A549 (cell line): ENCODE results near the gene ISOC1. TPM values are rescaled to one million over a fixed set of nuclear protein-coding genes. Genes with fewer than 3 reads are reported as not detected.

Source experiments
- ATAC-seq, 2 experiments: fragments of 200-7000 bp in 1 of 2; fragments of >200 bp in 1 of 2; cut with Nextera tagmentation in 1 of 2; cut with Tn5 transposase in 1 of 2; 3 replicates each; pipeline versions ENCODE4 v1.8.0 to v1.9.1; 2018 to 2020; ENCODE audit warnings: mild to moderate bottlenecking in 1 of 2, moderate library complexity in 1 of 2
- CTCF ChIA-PET: fragments of 300-600 bp; sonication (Branson Sonifier 250); formaldehyde crosslinking; extraction: SDS; loops from one replicate; lab custom pipeline; 2021; ENCODE audit warnings: antibody characterized with exemption, inconsistent platforms; lab: Yijun Ruan, JAX
- POLR2A ChIA-PET: fragments of 350-600 bp; formaldehyde crosslinking; extraction: SDS; loops from one replicate; lab custom pipeline; 2021; ENCODE audit warnings: antibody characterized with exemption, inconsistent platforms; lab: Yijun Ruan, JAX
- DNase-seq, 2 experiments: peaks; one replicate each; pipeline versions ENCODE4 v3.0.0 to v3.0.0-alpha.2; 2011 to 2016; ENCODE audit warnings: low read depth in 1 of 2, low spot score in 1 of 2
- FAIRE-seq: peaks from 2 replicates; lab custom pipeline; 2011; peaks lifted over from hg19 to GRCh38; lab: Jason Lieb, UNC
- H3K27ac ChIP-seq, 2 experiments: fragments of >200 bp; sonication (Bioruptor Twin); formaldehyde crosslinking; 3 replicates each; pipeline ENCODE4 v1.5.1; 2016 to 2017
- H3K4me1 ChIP-seq: fragments of >200 bp; sonication (Bioruptor Twin); formaldehyde crosslinking; 3 replicates; pipeline ENCODE4 v1.6.1; 2016
- H3K4me2 ChIP-seq: fragments of >200 bp; sonication (Bioruptor Twin); formaldehyde crosslinking; 3 replicates; pipeline ENCODE4 v1.6.1; 2016
- H3K4me3 ChIP-seq: fragments of >200 bp; sonication (Bioruptor Twin); formaldehyde crosslinking; 3 replicates; pipeline ENCODE4 v1.5.1; 2016
- H3K9me3 ChIP-seq: fragments of >200 bp; sonication (Bioruptor Twin); formaldehyde crosslinking; 3 replicates; pipeline ENCODE4 v1.6.1; 2016
- ATOH8 ChIP-seq: fragments of 250-450 bp; sonication (Bioruptor Pico); IDR thresholded peaks from 2 replicates; pipeline ENCODE4 v1.5.0; 2020; ENCODE audit warnings: low read depth, mild to moderate bottlenecking, moderate library complexity
- BHLHE40 ChIP-seq: IDR thresholded peaks from 2 replicates; pipeline ENCODE4 v1.6.1; 2012; ENCODE audit warnings: low read depth, low read length, inconsistent platforms
- CBX2 ChIP-seq: fragments of 200-600 bp; sonication (generic); IDR thresholded peaks from 2 replicates; pipeline ENCODE4 v1.6.1; 2016; ENCODE audit warnings: low read depth, mild to moderate bottlenecking, borderline replicate concordance
- CEBPB ChIP-seq, 2 experiments: fragments of >200 bp in 1 of 2; sonication (Bioruptor Twin) in 1 of 2; formaldehyde crosslinking in 1 of 2; IDR thresholded peaks; 2 replicates each; pipeline ENCODE4 v1.6.1; 2012 to 2016
- CHD2 ChIP-seq: fragments of 150-350 bp; IDR thresholded peaks from 2 replicates; pipeline ENCODE4 v1.6.1; 2014; ENCODE audit warnings: low read length; ENCODE audit not compliant: partially characterized antibody
- CTCF ChIP-seq: fragments of >200 bp; sonication (Bioruptor Twin); formaldehyde crosslinking; IDR thresholded peaks from 3 replicates; pipeline ENCODE4 v1.5.1; 2016
- E2F6 ChIP-seq: IDR thresholded peaks from 2 replicates; pipeline ENCODE4 v1.6.1; 2012; ENCODE audit warnings: low read depth, borderline replicate concordance
- EP300 ChIP-seq, 2 experiments: fragments of >200 bp; sonication (Bioruptor Twin); formaldehyde crosslinking; IDR thresholded peaks; 2 replicates in 1 of 2; 3 replicates in 1 of 2; pipeline ENCODE4 v1.6.1; 2016 to 2017
- FOSB ChIP-seq: fragments of 250-450 bp; sonication (Bioruptor Pico); IDR thresholded peaks from 2 replicates; pipeline ENCODE4 v1.5.0; 2020; ENCODE audit warnings: mild to moderate bottlenecking, moderate library complexity
- FOSL2 ChIP-seq, 2 experiments: fragments of 450-650 bp in 1 of 2; fragments of >200 bp in 1 of 2; sonication (Bioruptor Twin) in 1 of 2; formaldehyde crosslinking; IDR thresholded peaks; 2 replicates each; pipeline versions ENCODE4 v1.5.0 to v1.6.1; 2016 to 2020; ENCODE audit warnings: mild to moderate bottlenecking in 1 of 2, moderate library complexity in 1 of 2
- HDAC2 ChIP-seq: fragments of 200-600 bp; sonication (generic); IDR thresholded peaks from 2 replicates; pipeline ENCODE4 v1.6.1; 2016
- HEYL ChIP-seq: fragments of 250-450 bp; sonication (Bioruptor Pico); IDR thresholded peaks from 2 replicates; pipeline ENCODE4 v1.8.0; 2021; ENCODE audit warnings: mild to moderate bottlenecking, moderate library complexity
- HMGXB4 ChIP-seq: fragments of 250-450 bp; sonication (Bioruptor Pico); IDR thresholded peaks from 2 replicates; pipeline ENCODE4 v1.5.0; 2021; ENCODE audit warnings: mild to moderate bottlenecking, moderate library complexity, borderline replicate concordance
- JUNB ChIP-seq: fragments of >200 bp; sonication (Bioruptor Twin); formaldehyde crosslinking; IDR thresholded peaks from 2 replicates; pipeline ENCODE4 v1.6.1; 2016
- KDM1A ChIP-seq: fragments of 200-600 bp; sonication (generic); IDR thresholded peaks from 2 replicates; pipeline ENCODE4 v1.6.1; 2016; ENCODE audit warnings: low read depth, mild to moderate bottlenecking
- MAX ChIP-seq: IDR thresholded peaks from 2 replicates; pipeline ENCODE4 v1.6.1; 2012
- NFE2L2 ChIP-seq: fragments of 150-350 bp; conservative IDR thresholded peaks from 2 replicates; pipeline ENCODE4 v1.6.1; 2014; ENCODE audit warnings: low read length
- NR3C1 ChIP-seq: fragments of >200 bp; sonication (Bioruptor Twin); formaldehyde crosslinking; IDR thresholded peaks from 3 replicates; pipeline ENCODE4 v1.6.1; 2017
- RAD21 ChIP-seq, 2 experiments: fragments of >200 bp in 1 of 2; sonication (Bioruptor Twin) in 1 of 2; formaldehyde crosslinking in 1 of 2; IDR thresholded peaks in 1 of 2; conservative IDR thresholded peaks in 1 of 2; 2 replicates in 1 of 2; 3 replicates in 1 of 2; pipeline ENCODE4 v1.6.1; 2012 to 2018; ENCODE audit warnings: inconsistent platforms in 1 of 2
- RARB ChIP-seq: fragments of 250-450 bp; sonication (Bioruptor Pico); IDR thresholded peaks from 2 replicates; pipeline ENCODE4 v1.8.0; 2021; ENCODE audit warnings: mild to moderate bottlenecking, moderate library complexity
- RCOR1 ChIP-seq: fragments of 150-350 bp; IDR thresholded peaks from 2 replicates; pipeline ENCODE4 v1.6.1; 2014; ENCODE audit warnings: antibody characterized with exemption, low read length, low read depth
- REST ChIP-seq: fragments of 200-600 bp; sonication (generic); IDR thresholded peaks from 2 replicates; pipeline ENCODE4 v1.6.1; 2016; ENCODE audit warnings: antibody characterized with exemption, mild to moderate bottlenecking, moderate library complexity
- ZC3H11A ChIP-seq: fragments of 450-650 bp; IDR thresholded peaks from 2 replicates; pipeline ENCODE4 v1.6.1; 2014; ENCODE audit warnings: antibody characterized with exemption, mild to moderate bottlenecking
- ZFP36 ChIP-seq: fragments of 450-650 bp; IDR thresholded peaks from 2 replicates; pipeline ENCODE4 v1.6.1; 2014; ENCODE audit warnings: borderline replicate concordance; ENCODE audit not compliant: partially characterized antibody
- WGBS: methylation state at CpG from one replicate; pipeline ENCODE4 v1.1.6; 2017; ENCODE audit errors: missing lambda C conversion rate; 5-methylcytosine and 5-hydroxymethylcytosine counted together
- polyA plus RNA-seq, 4 experiments: library from polyadenylated mRNA; depleted of rRNA in 3 of 4; stranded (reverse); fragments of >200 nt; fragmentation: RNase III in 1 of 4; extraction: RNeasy Plus Mini Kit Qiagen cat#74134 plus additional on column Dnase treatment in 1 of 4; gene quantifications; 2 replicates in 3 of 4; 3 replicates in 1 of 4; pipeline ENCODE4 v1.2.3, GENCODE V29; 2011 to 2017

Gene ISOC1
- polyA plus RNA-seq, 2 of the 4 experiments (the other 2 are of a cell fraction) = 17.3 to 31.6 TPM

GRCh38 chr5:129112295-129112694 lies 17.7 kb downstream of the ISOC1 start:
- Histone ChIP-seq H3K4me1 (no peaks in the 10 kb centered on the region), H3K4me3 (no peak overlapping the region), H3K4me2 (no peak overlapping the region), H3K9me3 (no peaks in the 10 kb centered on the region), H3K27ac (no peak overlapping the region)
- ChIA-PET CTCF (interaction anchor here (2.3 kb wide), 1 partner anchor 12 kb away, joined by 6 read pairs; no protein-coding TSS in a partner anchor), POLR2A (no interaction called here)
- TF ChIP-seq BHLHE40 (no peak), NFE2L2 (no peak), KDM1A (no peak), JUNB (no peak), ZFP36 (no peak), RCOR1 (no peak), HEYL (CRISPR knock-in tag) (no peak), RARB (no peak), EP300 (IDR thresholded peaks at IDR 0.05) (no peak), REST (no peak), E2F6 (no peak), ATOH8 (CRISPR knock-in tag) (no peak), NR3C1 (no peak)
- WGBS = 84% methylated on average over 3 of the region's 3 CpGs
- no peak for FAIRE-seq
- no peak for ATAC-seq
- no peak for DNase-seq

GRCh38 chr5:129113867-129114266 lies 19.3 kb downstream of the ISOC1 start:
- Histone ChIP-seq H3K27ac (no peak overlapping the region), H3K4me2 (no peak overlapping the region), H3K4me3 (no peak overlapping the region), H3K9me3 (no peaks in the 10 kb centered on the region), H3K4me1 (no peaks in the 10 kb centered on the region)
- ChIA-PET POLR2A (no interaction called here), CTCF (no interaction called here)
- DNase-seq = no peak
- no peak for ATAC-seq
- 68% methylated on average over 2 of the region's 2 CpGs for WGBS
- TF ChIP-seq CBX2 = no peak
- no peak for TF ChIP-seq MAX
- 0 out of 5 replicates have a peak, but pooled peaks of 1 of the 2 experiments have one; percentile 12 for TF ChIP-seq RAD21 (conservative IDR thresholded peaks at IDR 0.05 in 1 of 2, IDR thresholded peaks at IDR 0.05 in 1 of 2)
- peak; percentile 23; the same call in 1 of the 3 replicates for TF ChIP-seq CTCF
- no peak for TF ChIP-seq KDM1A
- TF ChIP-seq ZC3H11A = no peak
- TF ChIP-seq CEBPB (IDR thresholded peaks at IDR 0.05) = no peak
- no peak for TF ChIP-seq FOSL2 (IDR thresholded peaks at IDR 0.05)
- no peak for TF ChIP-seq FOSL2 (CRISPR knock-in tag; IDR thresholded peaks at IDR 0.05)
- no peak for TF ChIP-seq HDAC2
- TF ChIP-seq CHD2 = no peak
- TF ChIP-seq E2F6 = no peak
- TF ChIP-seq HMGXB4 (CRISPR knock-in tag) = no peak
- no peak for TF ChIP-seq FOSB (CRISPR knock-in tag)
- no peak for FAIRE-seq
